H9 (cell line): ENCODE measurements around the gene GGA1. TPM values are rescaled to one million over a fixed set of nuclear protein-coding genes. Genes with fewer than 3 reads are reported as not detected.

Experiments
- DNase-seq: peaks from one replicate; pipeline ENCODE4 v3.0.0-alpha.2; 2017
- H2AFZ ChIP-seq: one replicate; pipeline ENCODE4 v1.6.1; 2013; ENCODE audit warnings: mild to moderate bottlenecking, low read length, control low read depth, moderate library complexity
- H2AK5ac ChIP-seq: 2 replicates; pipeline ENCODE4 v1.6.1; 2013; ENCODE audit warnings: low read length, control low read depth, mixed read lengths; ENCODE audit not compliant: insufficient read length
- H2BK120ac ChIP-seq: one replicate; pipeline ENCODE4 v1.6.1; 2013; ENCODE audit warnings: low read depth, mild to moderate bottlenecking, low read length, control low read depth, inconsistent platforms; ENCODE audit not compliant: poor library complexity, severe bottlenecking
- H2BK12ac ChIP-seq: 2 replicates; pipeline ENCODE4 v1.6.1; 2013; ENCODE audit warnings: low read length, control low read depth, mixed read lengths, low read depth; ENCODE audit not compliant: insufficient read length
- H2BK15ac ChIP-seq: 2 replicates; pipeline ENCODE4 v1.6.1; 2013; ENCODE audit warnings: low read depth, low read length, control low read depth
- H2BK20ac ChIP-seq: one replicate; pipeline ENCODE4 v1.6.1; 2013; ENCODE audit warnings: low read depth, mild to moderate bottlenecking, low read length, control low read depth, inconsistent platforms; ENCODE audit not compliant: poor library complexity, severe bottlenecking
- H2BK5ac ChIP-seq: 2 replicates; pipeline ENCODE4 v1.6.1; 2013; ENCODE audit warnings: low read length, control low read depth, mixed read lengths; ENCODE audit not compliant: insufficient read length
- H3K14ac ChIP-seq: 2 replicates; pipeline ENCODE4 v1.6.1; 2013; ENCODE audit warnings: low read length, control low read depth; ENCODE audit not compliant: insufficient read depth
- H3K18ac ChIP-seq: 2 replicates; pipeline ENCODE4 v1.6.1; 2013; ENCODE audit warnings: low read depth, mild to moderate bottlenecking, mixed read lengths, low read length, control low read depth; ENCODE audit not compliant: insufficient read length
- H3K23ac ChIP-seq: 2 replicates; pipeline ENCODE4 v1.6.1; 2013; ENCODE audit warnings: low read length, control low read depth, mixed read lengths, low read depth; ENCODE audit not compliant: insufficient read length
- H3K23me2 ChIP-seq: 2 replicates; pipeline ENCODE4 v1.6.1; 2013; ENCODE audit warnings: low read depth, mild to moderate bottlenecking, mixed read lengths, low read length, control low read depth; ENCODE audit not compliant: insufficient read length, poor library complexity, severe bottlenecking
- H3K27ac ChIP-seq: 2 replicates; pipeline ENCODE4 v1.5.1; 2013; ENCODE audit warnings: low read length, control low read depth, mixed read lengths, low read depth; ENCODE audit not compliant: insufficient read length
- H3K27me3 ChIP-seq: 2 replicates; pipeline ENCODE4 v1.6.1; 2013; ENCODE audit warnings: low read length, control low read depth, inconsistent platforms; ENCODE audit not compliant: insufficient read depth
- H3K4ac ChIP-seq: 2 replicates; pipeline ENCODE4 v1.6.1; 2013; ENCODE audit warnings: low read depth, mild to moderate bottlenecking, control low read depth, inconsistent platforms, low read length, moderate library complexity
- H3K4me1 ChIP-seq: 2 replicates; pipeline ENCODE4 v1.6.1; 2013; ENCODE audit warnings: low read length, control low read depth, inconsistent platforms; ENCODE audit not compliant: insufficient read depth
- H3K4me2 ChIP-seq: 2 replicates; pipeline ENCODE4 v1.6.1; 2013; ENCODE audit warnings: low read length, control low read depth, mixed read lengths; ENCODE audit not compliant: insufficient read length, insufficient read depth
- H3K56ac ChIP-seq: 2 replicates; pipeline ENCODE4 v1.6.1; 2013; ENCODE audit warnings: low read depth, mild to moderate bottlenecking, mixed read lengths, low read length, control low read depth; ENCODE audit not compliant: insufficient read length
- H3K79me1 ChIP-seq: 2 replicates; pipeline ENCODE4 v1.6.1; 2013; ENCODE audit warnings: low read depth, mild to moderate bottlenecking, moderate library complexity, low read length, control low read depth, inconsistent platforms; ENCODE audit not compliant: insufficient read depth, poor library complexity, severe bottlenecking
- H3K79me2 ChIP-seq: 2 replicates; pipeline ENCODE4 v1.6.1; 2013; ENCODE audit warnings: low read length, control low read depth, inconsistent platforms; ENCODE audit not compliant: insufficient read depth
- H3K9ac ChIP-seq: 2 replicates; pipeline ENCODE4 v1.6.1; 2013; ENCODE audit warnings: low read length, control low read depth, mixed read lengths; ENCODE audit not compliant: insufficient read length; ENCODE audit errors: extremely low read depth
- H3K9me3 ChIP-seq: one replicate; pipeline ENCODE4 v1.6.1; 2013; ENCODE audit warnings: low read depth, low read length, inconsistent platforms; ENCODE audit not compliant: control insufficient read depth
- H3T11ph ChIP-seq: one replicate; pipeline ENCODE4 v1.6.1; 2013; ENCODE audit warnings: mild to moderate bottlenecking, low read length, control low read depth, inconsistent platforms
- H4K20me1 ChIP-seq: one replicate; pipeline ENCODE4 v1.6.1; 2013; ENCODE audit not compliant: control insufficient read depth, insufficient read length, insufficient read depth
- H4K5ac ChIP-seq: 2 replicates; pipeline ENCODE4 v1.6.1; 2013; ENCODE audit warnings: low read depth, mild to moderate bottlenecking, mixed read lengths, low read length, control low read depth; ENCODE audit not compliant: insufficient read length
- H4K8ac ChIP-seq: replicated peaks from 2 replicates; pipeline ENCODE4 v1.6.1; 2013; ENCODE audit warnings: low read length, control low read depth, mixed read lengths, low read depth; ENCODE audit not compliant: insufficient read length
- H4K91ac ChIP-seq: 2 replicates; pipeline ENCODE4 v1.6.1; 2013; ENCODE audit warnings: low read depth, mild to moderate bottlenecking, moderate library complexity, mixed read lengths, low read length, control low read depth; ENCODE audit not compliant: insufficient read length
- H3K27ac Mint-ChIP-seq, 3 experiments: 2 replicates in 2 of 3; 3 replicates in 1 of 3; pipeline ENCODE4 v1.8.0; 2020 to 2021; ENCODE audit warnings: mixed read lengths in 3 of 3, mild to moderate bottlenecking in 1 of 3, moderate library complexity in 1 of 3
- H3K27me3 Mint-ChIP-seq: 2 replicates; pipeline ENCODE4 v1.8.0; 2021; ENCODE audit warnings: low read depth, mild to moderate bottlenecking, moderate library complexity, mixed read lengths
- H3K36me3 Mint-ChIP-seq, 3 experiments: 2 replicates in 2 of 3; 3 replicates in 1 of 3; pipeline ENCODE4 v1.8.0; 2020 to 2021; ENCODE audit warnings: low read depth in 3 of 3, mixed read lengths in 3 of 3; ENCODE audit not compliant: insufficient read depth in 1 of 3
- H3K4me1 Mint-ChIP-seq, 2 experiments: 2 replicates each; pipeline ENCODE4 v1.8.0; 2020; ENCODE audit warnings: mixed read lengths in 2 of 2
- H3K4me3 Mint-ChIP-seq, 2 experiments: 2 replicates in 1 of 2; 3 replicates in 1 of 2; pipeline ENCODE4 v1.8.0; 2020 to 2021; ENCODE audit warnings: mild to moderate bottlenecking in 2 of 2, mixed read lengths in 2 of 2, moderate library complexity in 1 of 2
- H3K9me3 Mint-ChIP-seq, 2 experiments: 2 replicates in 1 of 2; 3 replicates in 1 of 2; pipeline ENCODE4 v1.8.0; 2020; ENCODE audit warnings: mild to moderate bottlenecking in 2 of 2, mixed read lengths in 2 of 2, moderate library complexity in 1 of 2
- CTCF ChIP-seq: fragments of 200-600 bp; sonication (generic); conservative IDR thresholded peaks from 3 replicates; pipeline ENCODE4 v1.8.0; 2021; ENCODE audit warnings: antibody characterized with exemption, mild to moderate bottlenecking
- WGBS: extraction: QIAGEN DNeasy Blood & Tissue Kit; methylation state at CpG from one replicate; pipeline ENCODE4 v1.1.7; 2013; ENCODE audit warnings: missing lambda C conversion rate, low lambda C conversion rate, mixed read lengths; ENCODE audit not compliant: insufficient read length; ENCODE audit errors: extremely low coverage; 5-methylcytosine and 5-hydroxymethylcytosine counted together
- total RNA-seq: library from RNA; stranded (reverse); gene quantifications from 2 replicates; pipeline ENCODE4 v1.2.1, GENCODE V29; 2021

GGA1 gene
- total RNA-seq, 1 experiment from 2014 or later = 61.7 TPM

DNA sequence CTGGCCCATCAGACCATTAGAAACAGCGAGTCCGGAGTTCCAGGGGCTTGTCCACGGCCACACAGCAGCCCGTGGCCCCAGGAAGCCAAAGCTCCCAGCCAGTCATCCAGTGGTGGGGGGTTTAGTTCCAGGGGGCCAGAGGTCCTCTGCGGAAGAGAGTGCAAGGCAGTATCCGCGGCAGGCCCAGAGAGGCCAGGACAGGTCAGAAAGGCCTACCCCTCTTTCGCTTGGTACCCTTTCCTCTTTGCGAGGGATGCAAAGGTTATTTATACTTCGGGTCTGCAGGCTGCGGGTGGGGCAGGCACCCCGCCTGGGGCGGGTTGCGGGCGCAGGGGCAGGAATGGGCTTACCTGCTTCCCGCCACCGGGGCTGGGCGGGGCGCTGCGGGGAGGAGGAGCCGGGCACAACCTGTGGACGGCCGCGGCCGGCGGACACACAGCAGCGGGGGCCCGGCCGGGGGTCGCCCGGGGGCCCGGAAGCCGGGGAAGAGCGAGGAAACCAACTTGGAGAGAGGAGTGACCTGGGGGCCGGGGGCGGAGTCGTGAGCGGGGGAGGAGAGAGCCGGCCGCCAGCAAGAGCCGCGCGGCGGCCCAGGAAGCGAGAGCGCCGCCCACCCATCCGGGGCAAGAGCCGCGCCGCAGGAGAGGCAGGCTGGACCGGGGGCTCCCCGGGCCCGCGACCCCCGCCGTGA is 30.6 kb downstream of the GGA1 start, which contains the start of gene SH3BP1:
Gene SH3BP1 (plus strand): TSS at position 600 of the 691 bp plus-strand sequence. CDS start 119 bp downstream, outside the sequence.
- Histone ChIP-seq H4K91ac (no peak within 1 kb of the TSS), H2BK5ac (no peak within 1 kb of the TSS), H3K27me3 (no peaks in the 10 kb centered on the region), H3K9ac (peak within 1 kb of the TSS; percentile 18), H4K8ac (no peak within 1 kb of the TSS), H3K79me1 (no peaks in the 10 kb centered on the region), H2BK15ac (no peak within 1 kb of the TSS), H2AK5ac (no peak within 1 kb of the TSS), H3K14ac (peak within 1 kb of the TSS; percentile 64), H2BK12ac (no peak within 1 kb of the TSS), H2BK120ac (no peak within 1 kb of the TSS), H3K4me2 (peak within 1 kb of the TSS; percentile 82), H4K20me1 (no peaks in the 10 kb centered on the region), H2BK20ac (no peak within 1 kb of the TSS), H3K79me2 (no peaks in the 10 kb centered on the region), H2AFZ (no peak within 1 kb of the TSS), H3K4me1 (peaks cover 4% of the 10 kb centered on the region; the same call in 1 of the 2 replicates), H3K4ac (no peak within 1 kb of the TSS), H3K56ac (no peak within 1 kb of the TSS), H3K18ac (no peak within 1 kb of the TSS), H3K23me2 (peaks cover 8% of the 10 kb centered on the region), H3K23ac (no peak within 1 kb of the TSS), H3K9me3 (no peaks in the 10 kb centered on the region), H3K27ac (no peak within 1 kb of the TSS), H4K5ac (no peak within 1 kb of the TSS), H3T11ph (no peak within 1 kb of the TSS)
- Mint-ChIP-seq H3K27me3 (no peaks in the 10 kb centered on the region; the same call in 1 of the 2 replicates), H3K4me3 (peak within 1 kb of the TSS; percentile 76 to 91), H3K9me3 (no peaks in the 10 kb centered on the region), H3K27ac (peak within 1 kb of the TSS in 1 of 3 experiments; percentile 70; a peak in 3 of 7 replicates), H3K36me3 (peaks cover 5 to 19% (median 13%) of the 10 kb centered on the region in 3 experiments), H3K4me1 (peaks cover 27 to 32% of the 10 kb centered on the region in 2 experiments)
- peak; percentile 88 for DNase-seq
- no peak for TF ChIP-seq CTCF
- no CpG with 5 or more reads among the region's 57 CpGs for WGBS
